DND-41 (cell line): ENCODE data around the gene ANKS1A.
A peak's percentile ranks its signal among the peaks of the same experiment; 100 is the strongest.

ENCODE experiments used
- ATAC-seq: fragments of 200-7000 bp; cut with Tn5 transposase; 3 replicates; pipeline ENCODE4 v1.9.1; 2021; ENCODE audit warnings: low read depth; ENCODE audit not compliant: insufficient read depth
- DNase-seq: peaks from one replicate; pipeline ENCODE4 v3.0.0-alpha.2; 2020
- H2AFZ ChIP-seq: 2 replicates; pipeline ENCODE4 v1.6.0; 2012; ENCODE audit warnings: low read depth, low read length
- H3K27ac ChIP-seq: 2 replicates; pipeline ENCODE4 v1.5.1; 2012; ENCODE audit warnings: low read length, inconsistent platforms
- H3K27me3 ChIP-seq: fragments of 200-600 bp; sonication (generic); 2 replicates; pipeline ENCODE4 v1.6.0; 2012; ENCODE audit warnings: low read length, mild to moderate bottlenecking, inconsistent platforms; ENCODE audit not compliant: insufficient read depth, poor library complexity
- H3K36me3 ChIP-seq: 2 replicates; pipeline ENCODE4 v1.5.1; 2012; ENCODE audit warnings: low read length, inconsistent platforms; ENCODE audit not compliant: insufficient read depth
- H3K4me1 ChIP-seq: 2 replicates; pipeline ENCODE4 v1.5.1; 2012; ENCODE audit warnings: mild to moderate bottlenecking, low read length; ENCODE audit not compliant: insufficient read depth
- H3K4me2 ChIP-seq: 2 replicates; pipeline ENCODE4 v1.6.0; 2012; ENCODE audit warnings: mild to moderate bottlenecking, moderate library complexity, low read length, inconsistent platforms; ENCODE audit not compliant: insufficient read depth
- H3K4me3 ChIP-seq, 2 experiments: fragments of 200-600 bp in 1 of 2; shearing (Covaris generic) in 1 of 2; 2 replicates each; pipeline ENCODE4 v1.5.1; 2012 to 2016; ENCODE audit warnings: inconsistent platforms in 2 of 2, low read length in 2 of 2, mild to moderate bottlenecking in 2 of 2, low read depth in 1 of 2, moderate library complexity in 1 of 2
- H3K79me2 ChIP-seq: 2 replicates; pipeline ENCODE4 v1.6.0; 2012; ENCODE audit warnings: low read length, inconsistent platforms; ENCODE audit not compliant: insufficient read depth
- H3K9ac ChIP-seq: 2 replicates; pipeline ENCODE4 v1.6.0; 2012; ENCODE audit warnings: low read depth, mild to moderate bottlenecking, inconsistent platforms, low read length, moderate library complexity
- H3K9me3 ChIP-seq: 2 replicates; pipeline ENCODE4 v1.5.1; 2012; ENCODE audit warnings: low read length, moderate library complexity, mild to moderate bottlenecking, inconsistent platforms; ENCODE audit not compliant: insufficient read depth, severe bottlenecking
- H4K20me1 ChIP-seq: 2 replicates; pipeline ENCODE4 v1.6.0; 2012; ENCODE audit warnings: low read length; ENCODE audit not compliant: insufficient read depth
- CTCF ChIP-seq: IDR thresholded peaks from 2 replicates; pipeline ENCODE4 v1.5.1; 2012; ENCODE audit warnings: borderline replicate concordance, low read length, moderate library complexity, mild to moderate bottlenecking; ENCODE audit not compliant: poor library complexity, severe bottlenecking; ENCODE audit errors: extremely low read depth
- EZH2 ChIP-seq: IDR thresholded peaks from 3 replicates; pipeline ENCODE4 v1.6.1; 2012; ENCODE audit warnings: borderline replicate concordance, low read depth, mild to moderate bottlenecking, moderate library complexity, low read length, inconsistent platforms; ENCODE audit not compliant: severe bottlenecking

ANKS1A gene

GRCh38 chr6:35061102-35061615, 172.1 kb downstream of the ANKS1A start:
- Histone ChIP-seq H4K20me1 (peaks cover 81% of the 10 kb centered on the region), H3K9ac (no peak overlapping the region), H2AFZ (no peak overlapping the region), H3K27me3 (no peaks in the 10 kb centered on the region), H3K4me2 (no peak overlapping the region), H3K9me3 (no peaks in the 10 kb centered on the region), H3K36me3 (0 out of 2 replicates have a peak, but pooled peaks cover 3% of the 10 kb centered on the region), H3K79me2 (no peaks in the 10 kb centered on the region), H3K4me3 (no peak overlapping the region), H3K4me1 (peaks cover 38% of the 10 kb centered on the region), H3K27ac (no peak overlapping the region)
- TF ChIP-seq EZH2, result no peak
- no peak for TF ChIP-seq CTCF
- ATAC-seq (no peak), DNase-seq (no peak)

GRCh38 chr6:35061651-35062410, 172.8 kb downstream of the ANKS1A start:
- no peaks in the 10 kb centered on the region for H3K9me3 ChIP-seq
- H2AFZ ChIP-seq, result no peak overlapping the region
- 0 out of 2 replicates have a peak, but pooled peaks cover 3% of the 10 kb centered on the region for H3K36me3 ChIP-seq
- H3K4me3 ChIP-seq, result no peak overlapping the region
- TF ChIP-seq EZH2 (no peak), CTCF (no peak)
- H3K4me1 ChIP-seq, result peaks cover 38% of the 10 kb centered on the region
- H3K4me2 ChIP-seq, result no peak overlapping the region; the same call in 1 of the 2 replicates
- no peaks in the 10 kb centered on the region for H3K79me2 ChIP-seq
- ATAC-seq (no peak), DNase-seq (no peak)
- H3K27ac ChIP-seq, result no peak overlapping the region; the same call in 1 of the 2 replicates
- peaks cover 84% of the 10 kb centered on the region for H4K20me1 ChIP-seq
- no peaks in the 10 kb centered on the region for H3K27me3 ChIP-seq
- H3K9ac ChIP-seq, result no peak overlapping the region

GRCh38 chr6:35062676-35063574, 173.9 kb downstream of the ANKS1A start:
- peak overlapping the region; percentile 61; the same call in 1 of the 2 replicates for H3K27ac ChIP-seq
- TF ChIP-seq EZH2, result no peak
- TF ChIP-seq CTCF, result no peak
- H3K4me2 ChIP-seq, result no peak overlapping the region
- H3K36me3 ChIP-seq, result 0 out of 2 replicates have a peak, but pooled peaks cover 3% of the 10 kb centered on the region
- DNase-seq (peak; percentile 92), ATAC-seq (peak; percentile 96)
- H3K79me2 ChIP-seq, result no peaks in the 10 kb centered on the region
- no peak overlapping the region for H3K9ac ChIP-seq
- no peaks in the 10 kb centered on the region for H3K9me3 ChIP-seq
- peaks cover 88% of the 10 kb centered on the region for H4K20me1 ChIP-seq
- peaks cover 38% of the 10 kb centered on the region for H3K4me1 ChIP-seq
- no peak overlapping the region for H2AFZ ChIP-seq
- no peak overlapping the region for H3K4me3 ChIP-seq
- H3K27me3 ChIP-seq, result no peaks in the 10 kb centered on the region
